HG03457 (cell line): ENCODE data around the gene PRKCSH.
"Not testable (repeated sequence)": the region's sequence is repeated elsewhere in the genome, so short reads cannot be mapped to it uniquely, and the experiment has no call there.

Experiments
- ATAC-seq: cut with Tn5 transposase; IDR thresholded peaks from one replicate; pipeline ENCODE4 v1.9.1; 2021; ENCODE audit warnings: moderate number of reproducible peaks; ENCODE audit not compliant: unreplicated experiment

PRKCSH gene

DNA sequence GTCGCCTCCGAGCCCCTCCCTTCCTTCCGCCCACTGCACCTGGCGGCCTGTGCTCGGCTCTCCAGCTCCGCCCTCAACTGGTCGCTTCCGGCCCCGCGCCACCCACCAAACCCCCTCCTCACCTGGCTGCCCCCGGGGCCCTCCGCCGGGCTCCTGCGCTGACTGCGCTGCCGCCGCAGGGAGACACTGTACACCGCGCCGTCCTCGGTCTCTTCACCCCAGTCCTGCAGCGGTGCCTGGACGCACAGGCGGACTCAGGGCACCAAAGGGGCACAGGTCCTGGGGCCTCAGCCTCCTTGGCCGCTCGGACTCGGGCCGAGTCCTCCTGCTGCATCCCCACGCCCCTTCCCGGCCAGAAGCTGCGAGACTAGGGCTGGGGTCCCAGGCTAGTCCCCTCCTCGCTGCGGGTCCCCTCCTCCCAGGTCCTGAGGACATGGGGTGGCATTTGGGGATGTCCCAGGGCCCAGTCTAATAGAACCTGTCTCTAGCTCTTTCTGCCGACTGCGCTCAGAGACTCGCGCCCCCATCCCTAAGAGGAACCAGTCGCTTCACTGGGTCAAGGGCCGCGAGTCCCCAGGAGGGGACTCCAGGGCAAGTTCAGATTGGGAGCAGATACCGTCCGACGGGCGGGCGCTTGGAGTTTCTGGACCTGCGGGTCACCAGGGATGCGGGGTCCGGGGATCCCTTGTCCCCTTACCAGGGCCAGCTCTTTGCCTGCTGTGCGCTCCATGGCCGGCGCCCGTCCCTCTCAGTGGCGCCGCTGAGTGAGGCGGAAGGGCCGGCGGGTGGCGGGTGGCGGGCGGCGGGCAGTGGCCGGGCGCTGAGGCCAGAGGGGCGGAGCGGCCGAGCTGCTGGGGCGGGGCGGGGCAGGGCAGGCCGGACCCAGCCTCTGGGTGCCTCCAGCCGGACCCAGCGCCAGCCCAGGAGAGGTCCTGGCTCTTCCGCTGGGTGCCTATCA, 16.6 kb upstream of the PRKCSH start, which contains the start of gene RGL3:
Gene RGL3 (minus strand): TSS at position 766 of the 958 bp plus-strand sequence. CDS start 36 bp downstream, at position 730.
- no peak for ATAC-seq

DNA sequence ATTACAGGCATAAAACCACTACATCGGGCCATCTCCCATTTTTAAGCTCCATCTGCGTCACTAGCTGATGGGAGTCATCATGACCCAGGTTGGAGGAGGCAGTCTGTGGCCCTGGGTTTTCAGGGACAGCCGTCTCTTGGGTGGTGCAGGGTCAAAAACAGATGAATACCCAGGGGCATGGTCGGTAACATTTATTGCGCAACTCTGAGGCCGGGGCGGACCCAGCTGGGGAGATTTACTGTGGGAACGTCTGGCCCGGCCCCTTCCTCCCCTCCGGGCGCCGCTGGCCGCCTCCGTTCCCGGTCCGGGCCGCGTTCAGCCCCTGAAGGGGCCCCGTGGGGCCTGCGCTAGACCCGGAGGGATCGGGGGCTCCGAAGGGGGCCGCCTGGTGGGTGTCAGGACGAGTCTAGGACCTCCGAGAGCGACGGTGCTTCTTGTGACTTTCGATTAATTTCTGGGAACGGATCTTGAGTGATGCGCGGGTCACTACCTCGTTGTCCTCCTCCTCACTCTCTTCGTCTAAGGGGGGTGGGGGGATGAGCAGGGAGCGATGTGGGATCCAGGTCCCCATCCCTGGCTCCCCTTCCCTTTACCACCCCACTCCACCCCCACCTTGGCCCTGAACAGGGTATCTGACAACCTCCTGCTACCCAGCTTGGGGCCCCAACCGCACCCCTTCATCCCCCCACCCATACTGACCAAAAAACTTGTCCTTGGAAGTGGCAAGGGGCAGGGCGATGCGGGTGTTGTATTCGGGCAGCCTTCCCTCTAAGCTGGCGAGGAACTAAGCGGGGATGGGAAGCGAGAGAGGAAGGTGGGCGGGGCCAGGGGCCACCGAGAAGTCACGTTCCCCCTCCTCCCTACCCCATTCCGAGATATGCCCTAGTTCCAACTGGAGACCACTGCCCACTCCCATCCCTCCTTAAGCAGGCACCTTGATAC, 14.7 kb upstream of the PRKCSH start:
- no peak for ATAC-seq

DNA sequence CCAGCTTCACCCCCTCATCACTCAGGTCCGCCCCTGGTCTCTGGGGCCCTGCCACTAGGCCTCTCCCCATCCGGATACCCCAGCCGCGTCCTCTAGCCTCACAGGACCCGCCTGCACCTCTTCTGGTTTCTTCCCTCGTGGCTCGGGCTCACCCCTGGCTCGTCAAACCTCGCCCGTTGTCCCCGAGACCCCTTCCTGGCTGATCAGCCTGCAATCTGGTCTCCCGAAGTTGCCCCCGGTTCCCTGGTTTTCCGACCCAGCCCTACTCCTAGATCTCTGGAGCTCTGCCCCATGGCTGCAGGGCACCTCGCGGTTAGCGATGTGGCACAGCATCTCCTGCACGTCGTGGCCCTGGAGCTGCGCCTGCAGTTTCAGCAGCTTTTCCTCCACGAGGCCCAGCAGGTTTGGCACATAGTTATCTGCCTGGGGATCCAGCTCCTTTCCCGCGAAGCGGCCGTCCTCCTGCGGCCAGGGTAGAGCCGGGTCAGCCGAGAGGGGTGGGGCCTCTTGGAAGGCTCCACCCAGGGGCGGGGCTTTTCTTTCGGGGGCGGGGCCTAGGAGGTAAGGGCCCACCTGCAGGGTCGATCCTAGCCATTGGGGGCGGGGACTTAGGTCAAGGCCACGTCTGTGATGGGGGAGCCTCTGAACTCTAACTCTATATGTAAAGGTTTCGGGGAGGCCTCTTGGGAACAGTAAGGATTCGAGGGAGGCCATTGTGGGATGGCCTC, 13.9 kb upstream of the PRKCSH start:
- ATAC-seq = no peak

GRCh38 chr19:11422163-11423065, 13.0 kb upstream of the PRKCSH start:
- ATAC-seq = no peak

- ATAC-seq = no peak
These were observed 12.2 kb upstream of the PRKCSH start for GRCh38 chr19:11423164-11423790.

DNA sequence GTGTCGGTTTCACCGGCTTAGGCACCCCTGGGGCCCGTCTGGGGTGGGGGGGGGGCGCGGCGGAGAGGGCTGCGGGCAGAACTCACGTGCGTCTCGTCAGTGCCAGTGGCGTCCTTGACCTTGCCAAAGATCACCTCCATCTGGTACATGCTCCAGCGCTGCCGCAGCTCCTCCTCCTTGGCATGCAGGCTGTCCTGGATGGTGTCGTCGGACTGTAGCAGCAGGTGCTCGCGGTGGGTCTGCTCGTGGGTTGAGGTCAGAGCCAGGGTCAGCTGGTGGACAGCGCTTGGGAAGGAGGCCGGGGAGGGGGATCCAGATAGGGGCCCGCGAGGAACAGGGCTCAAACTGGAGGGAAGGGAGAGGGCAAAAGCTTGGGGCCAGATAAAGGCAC, 11.6 kb upstream of the PRKCSH start:
- ATAC-seq = no peak

- ATAC-seq = no peak
These were observed 9.5 kb upstream of the PRKCSH start for GRCh38 chr19:11425719-11426457.

GRCh38 chr19:11426656-11427055, 8.8 kb upstream of the PRKCSH start:
- ATAC-seq = no peak

DNA sequence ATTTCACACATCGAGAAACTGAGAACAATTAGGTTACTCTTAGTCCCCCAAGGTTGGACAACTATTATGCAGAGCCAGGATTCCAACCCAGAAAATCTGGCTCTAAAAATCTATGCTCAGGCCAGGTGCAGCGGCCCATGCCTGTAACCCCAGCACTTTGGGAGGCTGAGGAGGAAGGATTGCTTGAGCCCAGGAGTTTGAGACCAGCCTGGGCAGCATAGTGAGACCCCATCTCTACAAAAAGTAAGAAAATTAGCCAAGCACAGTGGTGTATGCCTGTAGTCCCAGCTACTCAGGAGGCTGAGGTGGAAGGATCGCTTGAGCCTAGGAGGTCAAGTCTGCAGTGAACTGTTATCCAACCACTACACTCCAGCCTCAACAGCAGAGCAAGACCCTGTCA, 1.9 kb upstream of the PRKCSH start:
- ATAC-seq = not testable (repeated sequence)

DNA sequence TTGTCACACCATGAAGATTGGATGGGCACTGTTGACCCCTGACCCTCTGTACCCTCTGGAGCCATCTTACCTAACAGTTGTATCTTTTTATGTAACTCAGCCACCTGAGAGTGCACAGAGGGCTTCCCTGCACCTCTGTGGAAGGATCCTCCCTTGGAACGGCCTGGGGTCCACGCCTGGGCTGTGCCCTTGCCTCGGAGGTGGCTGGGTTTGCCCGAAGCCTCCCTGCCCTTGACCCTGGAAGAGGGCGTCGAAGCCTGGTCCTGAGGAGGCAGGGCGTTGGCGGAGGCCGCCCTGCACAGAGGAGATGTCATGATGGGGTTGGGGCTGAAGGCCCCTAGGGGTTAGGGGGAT, 755 bp upstream of the PRKCSH start:
- ATAC-seq = peak; percentile 2

GRCh38 chr19:11435833-11436313, 438 bp downstream of the PRKCSH start:
- ATAC-seq = no peak

DNA sequence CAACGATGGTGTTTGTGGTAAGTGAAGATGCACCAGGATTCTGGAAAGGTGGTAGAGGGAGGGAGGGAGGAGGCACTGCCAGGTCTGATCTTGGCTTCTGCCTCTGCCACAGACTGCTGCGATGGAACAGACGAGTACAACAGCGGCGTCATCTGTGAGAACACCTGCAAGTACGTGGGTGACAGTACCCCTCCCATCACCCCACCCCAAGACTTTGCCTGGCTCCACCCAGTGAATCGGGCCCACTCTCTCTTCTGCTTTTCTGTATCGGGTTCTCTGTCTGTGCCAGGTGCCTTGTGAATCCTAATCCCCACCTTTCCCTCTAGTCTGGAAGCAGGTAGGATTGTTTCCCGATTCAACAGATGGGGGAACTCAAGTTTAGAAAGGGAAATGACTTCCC, 2.5 kb downstream of the PRKCSH start:
- no peak for ATAC-seq

DNA sequence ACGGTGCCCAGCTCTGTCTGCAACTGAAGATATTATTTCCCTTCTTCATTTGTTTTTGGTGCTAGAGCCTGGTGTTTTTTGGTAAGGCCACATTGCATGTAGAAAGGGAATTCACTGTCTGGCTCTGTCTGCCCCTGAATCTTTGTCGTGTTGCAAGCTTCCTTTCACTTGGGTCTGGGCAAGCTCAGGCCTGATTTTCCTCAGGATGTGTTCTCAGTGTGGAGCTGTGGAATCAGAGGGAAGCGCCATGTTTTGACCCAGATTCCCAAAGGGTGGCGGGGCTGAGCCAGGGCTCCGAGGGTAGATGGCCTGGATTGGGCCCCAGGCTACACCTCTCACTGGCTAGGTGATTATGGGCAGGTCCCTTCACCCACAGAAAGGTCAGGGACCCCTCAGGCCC, 8.6 kb downstream of the PRKCSH start:
- no peak for ATAC-seq

GRCh38 chr19:11445141-11445540, 9.7 kb downstream of the PRKCSH start:
- ATAC-seq = no peak

- no peak for ATAC-seq
These were observed 10.8 kb downstream of the PRKCSH start for GRCh38 chr19:11446271-11446651.

- no peak for ATAC-seq
These were observed 11.3 kb downstream of the PRKCSH start for GRCh38 chr19:11446652-11447301.

GRCh38 chr19:11447347-11448262, 12.2 kb downstream of the PRKCSH start:
- ATAC-seq = no peak
